H1 (cell line): ENCODE measurements around the gene CNTF. TPM values are rescaled to one million over a fixed set of nuclear protein-coding genes. Genes with fewer than 3 reads are reported as not detected.

Experiments used
- CTCF ChIA-PET: fragments of 300-600 bp; sonication (Branson Sonifier 250); formaldehyde crosslinking; loops from one replicate; lab custom pipeline; 2021; ENCODE audit not compliant: partially characterized antibody; lab: Charles Lee
- POLR2A ChIA-PET: fragments of 300-600 bp; sonication (Branson Sonifier 250); formaldehyde crosslinking; loops from one replicate; lab custom pipeline; 2021; ENCODE audit warnings: inconsistent platforms; ENCODE audit not compliant: partially characterized antibody; lab: Charles Lee
- DNase-seq, 2 experiments: peaks; one replicate each; pipeline versions ENCODE4 v3.0.0 to v3.0.0-alpha.2; 2010 to 2022; ENCODE audit warnings: low spot score in 2 of 2, low read depth in 1 of 2, mixed read lengths in 1 of 2
- FAIRE-seq: peaks from 2 replicates; lab custom pipeline; 2011; peaks lifted over from hg19 to GRCh38; lab: Jason Lieb, UNC
- H2AFZ ChIP-seq: 2 replicates; pipeline ENCODE4 v1.8.1; 2012; ENCODE audit warnings: low read length, inconsistent platforms
- H2AK5ac ChIP-seq: 2 replicates; pipeline ENCODE4 v1.6.1; 2013; ENCODE audit warnings: low read depth, low read length
- H2BK120ac ChIP-seq: replicated peaks from 2 replicates; pipeline ENCODE3; 2013; ENCODE audit warnings: low read depth, low read length, inconsistent platforms
- H2BK12ac ChIP-seq: 2 replicates; pipeline ENCODE4 v1.6.1; 2013; ENCODE audit warnings: low read depth, low read length
- H2BK15ac ChIP-seq: 2 replicates; pipeline ENCODE4 v1.6.1; 2013; ENCODE audit warnings: low read length
- H2BK20ac ChIP-seq: 2 replicates; pipeline ENCODE4 v1.6.1; 2013; ENCODE audit warnings: low read length
- H2BK5ac ChIP-seq: 2 replicates; pipeline ENCODE4 v1.6.1; 2013; ENCODE audit warnings: low read depth, low read length
- H3K14ac ChIP-seq: 2 replicates; pipeline ENCODE4 v1.6.1; 2013; ENCODE audit warnings: inconsistent platforms; ENCODE audit not compliant: insufficient read length
- H3K18ac ChIP-seq: 2 replicates; pipeline ENCODE4 v1.6.1; 2013; ENCODE audit warnings: low read length; ENCODE audit errors: extremely low read depth
- H3K23ac ChIP-seq: 2 replicates; pipeline ENCODE4 v1.6.1; 2013; ENCODE audit warnings: inconsistent platforms; ENCODE audit not compliant: insufficient read length
- H3K23me2 ChIP-seq: 2 replicates; pipeline ENCODE4 v1.6.1; 2013; ENCODE audit warnings: low read depth, low read length
- H3K27ac ChIP-seq: 2 replicates; pipeline ENCODE4 v1.6.1; 2011; ENCODE audit warnings: low read depth, low read length, inconsistent platforms
- H3K27me3 ChIP-seq, 4 experiments: replicated peaks in 1 of 4; 1 replicate in 1 of 4; 2 replicates in 3 of 4; pipeline versions ENCODE4 v1.6.1 to v1.8.1; 2011 to 2013; ENCODE audit warnings: low read length in 3 of 4, mild to moderate bottlenecking in 3 of 4, inconsistent platforms in 2 of 4, mixed read lengths in 2 of 4, moderate library complexity in 1 of 4; ENCODE audit not compliant: control insufficient read depth in 3 of 4, insufficient read depth in 3 of 4; ENCODE audit errors: extremely low read depth in 1 of 4
- H3K36me3 ChIP-seq, 4 experiments: 2 replicates each; pipeline versions ENCODE4 v1.6.1 to v1.8.1; 2011 to 2013; ENCODE audit warnings: mild to moderate bottlenecking in 4 of 4, low read length in 3 of 4, moderate library complexity in 2 of 4, control low read depth in 1 of 4, inconsistent platforms in 1 of 4; ENCODE audit not compliant: insufficient read depth in 4 of 4, control insufficient read depth in 2 of 4
- H3K4ac ChIP-seq: replicated peaks from 2 replicates; pipeline ENCODE3; 2013; ENCODE audit warnings: low read length, low read depth, mixed read lengths, inconsistent platforms; ENCODE audit not compliant: insufficient read length
- H3K4me1 ChIP-seq, 4 experiments: replicated peaks in 1 of 4; 1 replicate in 1 of 4; 2 replicates in 3 of 4; pipeline versions ENCODE4 v1.6.1 to v1.8.1; 2011 to 2013; ENCODE audit warnings: low read length in 3 of 4, inconsistent platforms in 2 of 4, mixed read lengths in 1 of 4; ENCODE audit not compliant: insufficient read depth in 4 of 4, control insufficient read depth in 3 of 4
- H3K4me2 ChIP-seq, 2 experiments: 2 replicates each; pipeline versions ENCODE4 v1.6.1 to v1.8.1; 2011 to 2013; ENCODE audit warnings: low read depth in 2 of 2, low read length in 2 of 2, control low read depth in 1 of 2, inconsistent platforms in 1 of 2, mild to moderate bottlenecking in 1 of 2; ENCODE audit not compliant: insufficient read depth in 1 of 2
- H3K4me3 ChIP-seq, 4 experiments: fragments of 200-600, 300-600 bp in 1 of 4; sonication (generic), shearing (Covaris generic), sonication (Bioruptor Twin) in 1 of 4; 2 replicates each; pipeline versions ENCODE4 v1.5.1 to v1.8.1; 2011 to 2016; ENCODE audit warnings: low read length in 4 of 4, low read depth in 3 of 4, control low read depth in 2 of 4, inconsistent platforms in 2 of 4, mild to moderate bottlenecking in 2 of 4, mixed read lengths in 1 of 4, moderate library complexity in 1 of 4; ENCODE audit not compliant: insufficient read depth in 2 of 4; ENCODE audit errors: extremely low read depth in 1 of 4
- H3K56ac ChIP-seq: replicated peaks from 2 replicates; pipeline ENCODE3; 2013; ENCODE audit warnings: low read depth, mild to moderate bottlenecking, mixed read lengths, low read length, inconsistent platforms; ENCODE audit not compliant: insufficient read length
- H3K79me1 ChIP-seq: 2 replicates; pipeline ENCODE4 v1.6.1; 2013; ENCODE audit warnings: low read depth, low read length, control low read depth
- H3K79me2 ChIP-seq, 2 experiments: 2 replicates each; pipeline versions ENCODE4 v1.6.1 to v1.8.1; 2012 to 2013; ENCODE audit warnings: low read length in 2 of 2, mild to moderate bottlenecking in 2 of 2, inconsistent platforms in 1 of 2; ENCODE audit not compliant: insufficient read depth in 2 of 2, control insufficient read depth in 1 of 2
- H3K9ac ChIP-seq, 4 experiments: replicated peaks in 1 of 4; 1 replicate in 1 of 4; 2 replicates in 3 of 4; pipeline versions ENCODE4 v1.6.1 to v1.8.1; 2011 to 2013; ENCODE audit warnings: low read depth in 3 of 4, low read length in 3 of 4, control low read depth in 2 of 4, mild to moderate bottlenecking in 2 of 4, moderate library complexity in 2 of 4, inconsistent platforms in 1 of 4; ENCODE audit errors: extremely low read depth in 1 of 4
- H3K9me3 ChIP-seq, 2 experiments: 2 replicates each; pipeline versions ENCODE4 v1.6.1 to v1.8.1; 2012 to 2013; ENCODE audit warnings: mild to moderate bottlenecking in 2 of 2, moderate library complexity in 2 of 2, control low read depth in 1 of 2, inconsistent platforms in 1 of 2, low read depth in 1 of 2, low read length in 1 of 2, mixed read lengths in 1 of 2; ENCODE audit not compliant: insufficient read depth in 2 of 2
- H4K20me1 ChIP-seq, 2 experiments: replicated peaks in 1 of 2; 2 replicates each; pipeline versions ENCODE3 to v1.8.1; 2011 to 2013; ENCODE audit warnings: inconsistent platforms in 2 of 2, low read length in 2 of 2, mild to moderate bottlenecking in 1 of 2; ENCODE audit not compliant: insufficient read depth in 2 of 2, control insufficient read depth in 1 of 2
- H4K5ac ChIP-seq: 2 replicates; pipeline ENCODE4 v1.6.1; 2013; ENCODE audit warnings: low read length, low read depth, mixed read lengths, inconsistent platforms; ENCODE audit not compliant: insufficient read length
- H4K8ac ChIP-seq: 2 replicates; pipeline ENCODE4 v1.8.0; 2013; ENCODE audit warnings: mild to moderate bottlenecking, moderate library complexity, low read length, inconsistent platforms; ENCODE audit not compliant: insufficient read depth; ENCODE audit errors: extremely low read depth
- H4K91ac ChIP-seq: replicated peaks from 2 replicates; pipeline ENCODE3; 2013; ENCODE audit warnings: low read length, mixed read lengths, inconsistent platforms; ENCODE audit not compliant: insufficient read length
- ASH2L ChIP-seq: fragments of 200-600, 300-600 bp; sonication (generic); IDR thresholded peaks from one replicate; pipeline ENCODE4 v1.7.1; 2017; ENCODE audit warnings: low read length
- CREB1 ChIP-seq: IDR thresholded peaks from 2 replicates; pipeline ENCODE4 v1.6.1; 2012; ENCODE audit warnings: inconsistent platforms
- KDM1A ChIP-seq: fragments of 200-600, 300-600 bp; sonication (generic); IDR thresholded peaks from 2 replicates; pipeline ENCODE4 v1.7.1; 2016; ENCODE audit warnings: mild to moderate bottlenecking, low read length, borderline replicate concordance
- MAFK ChIP-seq: IDR thresholded peaks from 2 replicates; pipeline ENCODE4 v1.6.1; 2012; ENCODE audit warnings: low read depth, mild to moderate bottlenecking, improper control_type of control experiment, low read length
- POLR2A ChIP-seq, 2 experiments: IDR thresholded peaks; 1 replicate in 1 of 2; 2 replicates in 1 of 2; pipeline ENCODE4 v1.6.1; 2011; ENCODE audit warnings: low read depth in 2 of 2, low read length in 2 of 2, mild to moderate bottlenecking in 2 of 2; ENCODE audit errors: control extremely low read depth in 1 of 2
- POU5F1 ChIP-seq: IDR thresholded peaks from 2 replicates; pipeline ENCODE4 v1.6.1; 2011; ENCODE audit warnings: low read depth, mild to moderate bottlenecking, low read length, moderate library complexity
- RAD21 ChIP-seq, 2 experiments: IDR thresholded peaks in 1 of 2; conservative IDR thresholded peaks in 1 of 2; 2 replicates each; pipeline ENCODE4 v1.6.1; 2011; ENCODE audit warnings: low read depth in 2 of 2, low read length in 2 of 2, improper control_type of control experiment in 1 of 2, inconsistent platforms in 1 of 2, mild to moderate bottlenecking in 1 of 2, moderate library complexity in 1 of 2
- RFX5 ChIP-seq: IDR thresholded peaks from 2 replicates; pipeline ENCODE4 v1.6.1; 2011; ENCODE audit warnings: low read depth, low read length, improper control_type of control experiment, borderline replicate concordance
- SAP30 ChIP-seq: fragments of 300-600 bp; sonication (generic); IDR thresholded peaks from 2 replicates; pipeline ENCODE4 v1.7.1; 2012; ENCODE audit warnings: low read length, moderate library complexity, mild to moderate bottlenecking, inconsistent platforms; ENCODE audit not compliant: insufficient read depth, insufficient replicate concordance
- SIRT6 ChIP-seq: IDR thresholded peaks from one replicate; pipeline ENCODE4 v1.7.1; 2012; ENCODE audit warnings: low read length, inconsistent platforms
- SP1 ChIP-seq: IDR thresholded peaks from 2 replicates; pipeline ENCODE4 v1.6.1; 2011; ENCODE audit warnings: low read depth, low read length
- SP2 ChIP-seq: IDR thresholded peaks from 2 replicates; pipeline ENCODE4 v1.6.1; 2012; ENCODE audit warnings: mild to moderate bottlenecking, low read length, inconsistent platforms
- SUZ12 ChIP-seq: fragments of 200-600 bp; sonication (generic); IDR thresholded peaks from 2 replicates; pipeline ENCODE4 v1.6.1; 2012; ENCODE audit warnings: mild to moderate bottlenecking, inconsistent platforms, low read length, moderate library complexity, mixed read lengths
- TAF1 ChIP-seq: IDR thresholded peaks from 2 replicates; pipeline ENCODE4 v1.6.1; 2011; ENCODE audit warnings: mild to moderate bottlenecking, low read depth, low read length
- TCF12 ChIP-seq: IDR thresholded peaks from 2 replicates; pipeline ENCODE4 v1.6.1; 2011; ENCODE audit warnings: low read depth, mild to moderate bottlenecking, low read length
- YY1 ChIP-seq: IDR thresholded peaks from 2 replicates; pipeline ENCODE4 v1.6.1; 2011; ENCODE audit warnings: low read depth, mild to moderate bottlenecking, low read length
- WGBS, 2 experiments: shearing (Covaris generic) in 1 of 2; methylation state at CpG; one replicate each; pipeline versions ENCODE4 v1.1.6 to v1.1.7; 2013 to 2015; ENCODE audit warnings: low lambda C conversion rate in 2 of 2, mixed read lengths in 2 of 2, inconsistent platforms in 1 of 2, low coverage in 1 of 2, missing lambda C conversion rate in 1 of 2; ENCODE audit not compliant: insufficient replicate concordance in 2 of 2, insufficient coverage in 1 of 2, insufficient read length in 1 of 2; ENCODE audit errors: extremely low coverage in 1 of 2, missing lambda C conversion rate in 1 of 2; 5-methylcytosine and 5-hydroxymethylcytosine counted together
- polyA plus RNA-seq, 7 experiments: library from polyadenylated mRNA; depleted of rRNA in 3 of 7; stranded (reverse) in 5 of 7; unstranded in 2 of 7; fragments of >200 nt in 5 of 7; fragments of 200-250 nt in 2 of 7; gene quantifications; 1 replicate in 5 of 7; 2 replicates in 1 of 7; 4 replicates in 1 of 7; pipeline versions ENCODE4 v1.2.1 to v1.2.3, GENCODE V29; 2011 to 2013; ENCODE audit warnings: missing spikeins in 2 of 7, mixed read lengths in 2 of 7
- total RNA-seq: library from RNA; stranded (reverse); fragmentation: NEBNext Ultra II Directional; extraction: Animal tissue kit (Norgen Biotek cat#: 25700); gene quantifications from 2 replicates; pipeline ENCODE4 v1.2.1, GENCODE V29; 2021

Gene CNTF
- total and polyA plus RNA-seq, 2 of the 8 experiments (the other 6 are each of a cell fraction or from before 2014, with no cell fraction given), result 0.41 to 1.5 TPM

GRCh38 chr11:58594826-58595225 is 27.6 kb upstream of the CNTF start:
- Histone ChIP-seq H3K9ac (no peak overlapping the region), H4K8ac (no peak overlapping the region), H3K27me3 (no peaks in the 10 kb centered on the region), H3K79me1 (no peaks in the 10 kb centered on the region), H2AFZ (no peak overlapping the region), H3K4me1 (peaks cover 0 to 2% (median 0%) of the 10 kb centered on the region in 4 experiments; a peak in 1 of 7 replicates), H3K23me2 (no peaks in the 10 kb centered on the region), H3K36me3 (peaks cover 0 to 13% (median 0%) of the 10 kb centered on the region in 4 experiments; a peak in 3 of 8 replicates), H3K27ac (no peak overlapping the region), H2BK15ac (no peak overlapping the region), H3K9me3 (no peaks in the 10 kb centered on the region), H4K91ac (no peak overlapping the region), H2BK5ac (no peak overlapping the region), H2AK5ac (no peak overlapping the region), H3K79me2 (peaks cover 0 to 96% of the 10 kb centered on the region in 2 experiments; a peak in 2 of 4 replicates), H2BK20ac (no peak overlapping the region), H3K4ac (no peak overlapping the region), H3K4me3 (no peak overlapping the region), H3K4me2 (no peak overlapping the region), H4K20me1 (peaks cover 6 to 8% of the 10 kb centered on the region in 2 experiments), H4K5ac (no peak overlapping the region), H3K18ac (no peak overlapping the region), H2BK120ac (no peak overlapping the region), H3K14ac (no peak overlapping the region), H3K56ac (no peak overlapping the region), H3K23ac (no peak overlapping the region), H2BK12ac (no peak overlapping the region)
- ChIA-PET POLR2A (interaction anchor here (1.3 kb wide), 1 partner anchor 12 kb away, joined by 3 read pairs; no protein-coding TSS in a partner anchor), CTCF (interaction anchor here (0.6 kb wide), 1 partner anchor 306 kb away, joined by 3 read pairs; no protein-coding TSS in a partner anchor)
- DNase-seq (no peak), FAIRE-seq (no peak)
- 82% methylated on average over 4 of the region's 4 CpGs; no CpG with 5 or more reads in 1 of the 2 experiments for WGBS, 2 experiments
- TF ChIP-seq SP2, result no peak
- TF ChIP-seq KDM1A, result no peak
- TF ChIP-seq POU5F1, result no peak
- TF ChIP-seq POLR2A (IDR thresholded peaks at IDR 0.05; ENCODE audit: control extremely low read depth in 1 of 2, low read depth in 2 of 2, low read length in 2 of 2), result no peak
- no peak for TF ChIP-seq ASH2L
- no peak for TF ChIP-seq TAF1
- TF ChIP-seq RAD21 (IDR thresholded peaks at IDR 0.05 in 1 of 2, conservative IDR thresholded peaks at IDR 0.05 in 1 of 2; ENCODE audit: low read depth in 2 of 2, low read length in 2 of 2), result no peak
- no peak for TF ChIP-seq SIRT6
- no peak for TF ChIP-seq SAP30
- TF ChIP-seq TCF12, result no peak
- TF ChIP-seq SP1, result no peak
- no peak for TF ChIP-seq YY1
- TF ChIP-seq MAFK, result no peak
- no peak for TF ChIP-seq RFX5
- no peak for TF ChIP-seq CREB1
- TF ChIP-seq SUZ12, result no peak
